IPS-15b (cell line): ENCODE data around the gene PLEKHG2.

Experiments
- H3K27me3 ChIP-seq: one replicate; pipeline ENCODE4 v1.6.1; 2013; ENCODE audit warnings: low read length; ENCODE audit not compliant: control insufficient read depth, insufficient read depth
- H3K36me3 ChIP-seq: one replicate; pipeline ENCODE4 v1.6.1; 2013; ENCODE audit warnings: low read length; ENCODE audit not compliant: control insufficient read depth, insufficient read depth
- H3K4me1 ChIP-seq: one replicate; pipeline ENCODE4 v1.6.1; 2013; ENCODE audit warnings: mild to moderate bottlenecking, low read length; ENCODE audit not compliant: control insufficient read depth, insufficient read depth
- H3K4me3 ChIP-seq: one replicate; pipeline ENCODE4 v1.5.1; 2013; ENCODE audit warnings: low read depth, low read length
- H3K9ac ChIP-seq: one replicate; pipeline ENCODE4 v1.6.1; 2013; ENCODE audit warnings: low read depth, mild to moderate bottlenecking, low read length
- H3K9me3 ChIP-seq: one replicate; pipeline ENCODE4 v1.6.1; 2013; ENCODE audit warnings: mild to moderate bottlenecking, low read length; ENCODE audit not compliant: control insufficient read depth, insufficient read depth

Gene PLEKHG2

DNA sequence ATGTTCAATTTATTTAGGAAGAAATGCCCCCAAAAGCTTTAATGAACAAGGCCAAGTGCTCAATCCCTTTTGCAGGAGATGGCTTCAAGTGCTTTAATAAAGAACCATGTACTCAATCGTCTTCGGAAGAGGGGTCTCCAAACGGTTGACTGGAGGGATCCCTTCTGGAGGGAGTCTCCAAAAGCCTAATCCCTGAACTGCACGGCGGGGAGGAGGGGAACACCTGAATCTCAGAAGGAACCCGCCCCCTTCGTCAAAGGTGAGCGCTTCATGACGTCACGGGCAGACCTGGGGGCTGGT, 22.1 kb upstream of the PLEKHG2 start:
- Histone ChIP-seq H3K36me3 (peaks cover 26% of the 10 kb centered on the region), H3K27me3 (no peaks in the 10 kb centered on the region), H3K4me3 (peak overlapping the region; percentile 73), H3K4me1 (peaks cover 2% of the 10 kb centered on the region), H3K9me3 (no peaks in the 10 kb centered on the region), H3K9ac (peak overlapping the region; percentile 86)

DNA sequence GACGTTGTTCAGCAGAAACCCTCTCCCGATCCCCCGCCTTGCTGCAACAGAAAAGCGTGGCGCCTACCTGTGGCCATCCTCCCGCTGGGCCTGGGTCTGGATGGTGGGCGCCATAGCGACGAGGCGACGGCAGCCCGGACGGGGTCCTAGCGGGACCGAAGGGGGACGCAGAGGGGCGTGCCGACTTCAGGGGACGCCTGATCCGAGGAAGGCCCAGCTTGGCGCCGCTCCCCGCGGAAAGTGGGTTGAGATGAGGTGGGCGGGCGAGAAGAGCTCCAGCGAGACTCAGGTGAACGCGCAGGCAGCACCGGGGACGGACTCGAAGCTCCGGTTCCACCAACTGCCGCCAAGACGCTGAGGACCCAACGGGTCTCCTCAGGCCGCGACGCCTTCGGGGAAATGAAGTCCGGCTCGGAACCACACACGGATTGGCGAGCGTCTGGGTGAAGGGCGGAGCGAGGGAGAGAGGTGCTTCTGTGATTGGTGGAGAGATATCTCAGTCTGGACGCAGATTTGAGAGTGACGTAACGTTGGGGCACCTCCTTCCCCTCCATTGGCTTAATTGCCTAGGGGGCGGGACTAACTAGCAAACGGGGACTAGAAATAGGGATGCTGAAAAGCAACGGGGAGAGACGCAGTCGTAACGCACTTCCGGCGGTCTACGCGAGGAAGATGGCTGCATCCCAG, 21.6 kb upstream of the PLEKHG2 start, which contains the start of the genes MED29 and PAF1:
MED29 (plus strand) TSS at position 628 of the 687 bp plus-strand sequence; CDS start at position 673, 45 bp downstream.
PAF1 (minus strand) TSS at position 356 of the 687 bp plus-strand sequence; CDS start at position 114, 242 bp downstream.
- Histone ChIP-seq H3K4me1 (peaks cover 2% of the 10 kb centered on the region), H3K4me3 (peak within 1 kb of the TSS; percentile 93), H3K27me3 (no peaks in the 10 kb centered on the region), H3K36me3 (peaks cover 25% of the 10 kb centered on the region), H3K9me3 (no peaks in the 10 kb centered on the region), H3K9ac (peak within 1 kb of the TSS; percentile 87)

DNA sequence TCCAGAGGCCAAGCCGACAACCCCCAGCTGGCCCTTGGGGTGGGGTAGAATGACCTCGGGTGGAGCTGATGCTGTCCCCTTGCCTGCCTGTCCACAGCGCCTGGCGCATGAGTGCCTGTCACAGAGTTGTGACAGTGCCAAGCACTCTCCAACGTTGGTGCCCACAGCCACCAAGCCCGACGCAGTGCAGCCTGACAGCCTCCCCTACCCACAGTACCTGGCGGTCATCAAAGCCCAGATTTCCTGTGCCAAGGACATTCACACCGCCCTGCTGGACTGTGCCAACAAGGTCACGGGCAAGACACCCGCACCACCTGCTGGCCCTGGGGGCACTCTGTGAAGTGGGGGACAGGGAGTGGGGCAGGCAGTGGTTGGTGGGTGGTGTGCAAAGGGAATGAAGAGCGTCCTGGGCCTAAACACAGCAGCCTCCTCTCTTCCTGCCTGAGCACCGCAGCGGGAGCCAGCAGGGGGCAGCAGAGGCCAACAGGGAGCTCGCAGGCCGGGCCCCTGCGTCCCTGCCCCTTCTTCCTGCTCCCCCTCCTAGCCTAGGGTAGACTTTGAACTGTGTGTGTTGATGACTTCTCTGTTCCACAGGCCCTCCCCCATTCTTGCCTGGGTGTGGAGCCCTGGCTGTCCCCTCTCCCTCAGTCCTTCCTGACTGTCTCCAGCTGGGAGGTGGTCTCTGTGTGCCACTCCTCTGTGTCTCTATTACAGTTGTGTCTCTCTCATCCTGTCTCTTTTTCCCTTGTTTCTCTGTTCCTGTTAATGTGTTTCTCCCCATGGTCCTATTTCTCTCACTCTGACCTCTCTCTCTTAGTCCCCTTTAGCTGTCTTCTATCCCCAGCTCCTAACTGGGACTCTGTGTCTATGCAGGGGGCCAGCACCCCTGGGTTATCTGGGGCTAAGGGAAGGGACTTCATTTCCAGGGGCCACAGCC, 14.8 kb upstream of the PLEKHG2 start:
- no peaks in the 10 kb centered on the region for H3K9me3 ChIP-seq
- peaks cover 17% of the 10 kb centered on the region for H3K4me1 ChIP-seq
- no peak overlapping the region for H3K4me3 ChIP-seq
- no peak overlapping the region for H3K9ac ChIP-seq
- peaks cover 10% of the 10 kb centered on the region for H3K36me3 ChIP-seq
- no peaks in the 10 kb centered on the region for H3K27me3 ChIP-seq

DNA sequence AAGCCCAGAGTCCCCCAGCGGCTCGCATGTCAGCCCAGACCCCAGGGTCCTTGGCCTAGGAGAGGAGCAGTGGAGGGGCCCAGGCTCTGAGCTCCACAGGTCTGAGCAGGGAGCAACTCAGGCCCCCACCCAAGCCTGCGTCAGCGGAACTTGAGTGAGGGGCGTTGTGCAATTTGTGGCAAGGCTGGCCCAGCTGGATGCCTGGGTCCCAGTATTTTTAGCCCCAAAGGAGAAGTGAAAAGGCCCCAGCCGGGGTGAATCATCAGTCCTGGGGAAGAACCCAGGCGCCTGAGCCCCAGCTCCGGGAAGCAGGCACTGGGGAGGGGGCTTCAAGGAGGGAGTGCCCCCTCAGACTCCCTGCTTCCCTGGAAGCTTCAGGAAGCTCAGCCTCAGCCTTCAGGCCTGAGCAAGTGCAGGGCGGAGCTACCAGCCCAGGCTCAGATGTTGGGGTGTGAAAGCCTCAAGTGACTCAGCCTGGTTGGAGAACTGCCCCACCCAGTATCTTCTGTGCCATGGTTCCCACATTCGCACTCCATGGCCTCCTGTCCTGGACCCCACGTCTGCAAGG, 14.1 kb upstream of the PLEKHG2 start:
- H3K9ac ChIP-seq: no peak overlapping the region
- H3K9me3 ChIP-seq: no peaks in the 10 kb centered on the region
- no peak overlapping the region for H3K4me3 ChIP-seq
- peaks cover 9% of the 10 kb centered on the region for H3K36me3 ChIP-seq
- no peaks in the 10 kb centered on the region for H3K27me3 ChIP-seq
- peaks cover 17% of the 10 kb centered on the region for H3K4me1 ChIP-seq

DNA sequence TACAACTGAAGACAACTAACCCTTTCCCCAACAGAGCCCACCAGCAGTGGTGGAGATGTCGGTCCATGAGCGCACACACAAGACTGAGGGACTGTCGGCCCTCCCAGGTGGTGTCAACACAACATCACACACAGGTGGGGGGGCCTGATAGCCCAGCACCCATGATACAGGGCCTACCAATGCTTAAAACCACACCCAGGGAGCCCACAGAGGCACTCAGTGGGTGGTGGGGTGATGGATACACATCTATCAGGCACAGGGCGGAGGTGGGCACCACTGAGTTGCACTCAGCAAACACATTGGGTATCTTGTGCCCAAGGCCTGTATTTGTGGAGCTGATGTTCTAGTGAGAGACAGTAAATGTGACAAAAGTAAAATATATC, 12.8 kb upstream of the PLEKHG2 start:
- Histone ChIP-seq H3K9ac (no peak overlapping the region), H3K9me3 (no peaks in the 10 kb centered on the region), H3K36me3 (peaks cover 2% of the 10 kb centered on the region), H3K27me3 (no peaks in the 10 kb centered on the region), H3K4me3 (no peak overlapping the region), H3K4me1 (peaks cover 17% of the 10 kb centered on the region)

DNA sequence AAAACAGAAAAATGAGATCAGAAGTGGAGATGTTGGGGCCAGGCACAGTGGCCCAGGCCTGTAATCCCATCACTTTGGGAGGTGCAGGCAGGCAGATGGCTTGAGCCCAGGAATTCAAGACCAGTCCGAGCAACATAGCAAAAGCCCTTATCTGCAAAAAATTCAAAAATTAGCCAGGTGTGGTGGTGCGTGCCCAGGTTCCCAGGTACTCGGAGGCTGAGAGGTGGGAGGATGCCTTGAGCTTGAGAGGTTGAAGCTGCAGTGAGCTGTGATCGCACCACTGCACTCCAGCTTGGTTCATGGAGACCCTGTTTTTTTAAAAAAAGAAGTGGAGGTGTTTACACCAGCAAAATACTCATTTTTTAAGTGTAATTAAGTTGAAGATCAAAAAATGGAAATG, 12.4 kb upstream of the PLEKHG2 start:
- Histone ChIP-seq H3K4me3 (no peak overlapping the region), H3K9ac (no peak overlapping the region), H3K4me1 (peaks cover 17% of the 10 kb centered on the region), H3K27me3 (no peaks in the 10 kb centered on the region), H3K9me3 (no peaks in the 10 kb centered on the region), H3K36me3 (peaks cover 2% of the 10 kb centered on the region)

DNA sequence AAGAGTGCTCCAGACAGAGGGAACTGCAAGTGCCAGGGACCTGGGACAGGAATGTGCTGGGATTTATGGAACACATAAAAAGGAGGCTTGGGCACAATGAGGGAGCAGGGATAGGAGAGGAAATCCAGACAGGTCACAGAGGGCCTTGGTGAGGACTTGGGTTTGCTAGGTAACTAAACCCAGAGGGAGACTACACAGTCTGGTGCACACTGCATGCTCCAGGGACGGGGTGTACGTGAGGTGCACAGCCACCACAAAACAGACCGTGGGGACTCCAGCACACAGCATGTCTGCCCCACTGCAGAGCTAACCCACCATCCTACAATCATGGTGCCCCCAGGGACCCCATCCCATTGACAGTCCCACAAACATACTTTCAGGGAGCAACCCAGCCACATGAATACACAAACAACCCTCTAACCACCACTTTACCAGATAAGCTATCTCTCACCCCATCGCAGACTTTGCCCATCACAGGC, 11.4 kb upstream of the PLEKHG2 start:
- no peak overlapping the region for H3K4me3 ChIP-seq
- peaks cover 22% of the 10 kb centered on the region for H3K4me1 ChIP-seq
- H3K9ac ChIP-seq: no peak overlapping the region
- peaks cover 2% of the 10 kb centered on the region for H3K36me3 ChIP-seq
- H3K27me3 ChIP-seq: no peaks in the 10 kb centered on the region
- no peaks in the 10 kb centered on the region for H3K9me3 ChIP-seq

DNA sequence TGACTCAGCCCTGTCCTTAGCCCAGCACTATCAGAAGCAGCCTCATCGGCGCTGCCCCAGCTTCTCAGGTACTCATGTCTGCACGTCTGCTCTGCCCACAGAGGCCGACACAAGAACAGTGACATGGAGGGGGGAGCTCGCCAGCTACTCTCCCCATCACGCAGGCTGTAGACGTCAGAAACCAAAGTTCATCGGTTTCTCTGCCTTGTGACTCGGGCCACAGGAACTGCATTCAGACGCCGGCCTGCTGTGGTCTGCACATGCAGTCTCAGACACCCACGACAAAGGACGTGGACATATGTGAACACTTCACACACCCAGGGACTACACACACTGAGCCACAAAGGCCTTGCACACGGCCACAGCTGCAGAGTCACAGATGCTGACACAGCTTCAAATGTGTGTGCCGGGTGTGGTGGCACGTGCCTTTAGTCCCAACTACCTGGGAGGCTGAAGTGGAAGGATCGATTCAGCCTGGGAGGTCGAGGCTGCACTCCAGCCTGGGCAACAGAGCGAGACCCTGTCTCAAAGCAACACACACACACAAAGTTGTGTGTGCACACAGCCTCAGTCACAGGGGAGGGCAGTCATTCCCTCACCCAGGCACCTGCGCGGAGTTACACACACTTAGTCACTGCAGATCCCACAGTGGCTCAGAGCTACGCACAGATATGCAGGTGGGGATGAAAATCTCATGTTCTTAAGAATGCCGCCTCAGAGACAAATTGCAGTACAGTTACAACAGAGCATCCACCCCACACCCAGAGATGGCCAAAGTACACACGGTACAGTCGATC, 10.7 kb upstream of the PLEKHG2 start:
- Histone ChIP-seq H3K36me3 (peaks cover 2% of the 10 kb centered on the region), H3K9ac (peak overlapping the region; percentile 70), H3K4me3 (peak overlapping the region; percentile 58), H3K4me1 (peaks cover 23% of the 10 kb centered on the region), H3K9me3 (no peaks in the 10 kb centered on the region), H3K27me3 (no peaks in the 10 kb centered on the region)

DNA sequence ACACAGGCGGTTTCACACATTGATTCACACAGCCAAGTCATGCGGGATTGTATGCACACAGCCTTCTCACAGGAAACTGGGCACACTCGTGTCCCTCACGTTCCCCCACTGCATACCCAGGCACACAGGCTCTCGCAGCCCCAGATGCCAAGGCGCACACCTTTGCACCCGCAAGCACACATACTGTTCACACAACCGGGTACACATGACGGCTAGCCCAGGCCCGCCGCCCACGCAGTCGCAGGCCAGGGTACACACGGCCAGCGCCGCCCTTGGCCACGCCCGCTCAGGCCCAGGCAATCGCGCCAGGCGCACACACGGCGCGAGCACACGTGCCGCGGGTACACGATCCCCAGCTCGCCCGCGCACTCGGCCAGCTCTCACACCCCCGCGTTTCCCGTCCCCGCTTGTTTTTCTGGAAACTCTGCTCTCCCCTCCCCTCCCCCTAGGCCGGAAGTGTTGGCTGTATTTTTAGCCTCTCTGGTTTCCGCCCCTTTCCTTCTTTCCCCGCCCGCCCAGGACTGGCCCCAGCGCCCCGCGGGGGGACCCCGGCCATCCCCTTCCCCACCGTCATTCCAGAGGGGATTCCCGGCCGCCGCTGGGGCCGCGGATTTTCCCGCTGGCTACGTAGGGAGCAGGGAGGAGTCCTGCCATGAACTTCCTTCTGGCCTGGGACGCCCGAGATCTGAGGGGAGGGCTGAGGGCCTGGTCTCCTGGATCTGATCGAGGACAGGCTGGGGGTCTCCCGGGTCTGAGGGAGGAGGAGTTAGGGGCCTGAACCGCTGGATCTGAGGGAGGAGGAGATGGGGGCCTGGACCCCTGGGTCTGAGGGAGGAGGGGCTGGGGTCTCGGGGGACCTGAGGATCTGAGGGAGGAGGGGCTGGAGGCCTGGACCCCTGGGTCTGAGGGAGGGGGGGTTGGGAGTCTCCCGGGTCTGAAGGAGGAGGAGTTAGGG, 9.8 kb upstream of the PLEKHG2 start:
- Histone ChIP-seq H3K9ac (peak overlapping the region; percentile 70), H3K27me3 (no peaks in the 10 kb centered on the region), H3K4me1 (peaks cover 23% of the 10 kb centered on the region), H3K9me3 (no peaks in the 10 kb centered on the region), H3K4me3 (peak overlapping the region; percentile 58), H3K36me3 (peaks cover 2% of the 10 kb centered on the region)
